Measurements from ENCODE around the gene PPM1A.

PPM1A gene

GRCh38 chr14:60227291-60227690 is 21.7 kb upstream of the PPM1A start:
- DNase-seq, result no peak

- no peak for DNase-seq
Measured at GRCh38 chr14:60229614-60230013, 19.4 kb upstream of the PPM1A start.

- DNase-seq, result no peak
Measured at GRCh38 chr14:60232185-60232584, 16.8 kb upstream of the PPM1A start.

DNA sequence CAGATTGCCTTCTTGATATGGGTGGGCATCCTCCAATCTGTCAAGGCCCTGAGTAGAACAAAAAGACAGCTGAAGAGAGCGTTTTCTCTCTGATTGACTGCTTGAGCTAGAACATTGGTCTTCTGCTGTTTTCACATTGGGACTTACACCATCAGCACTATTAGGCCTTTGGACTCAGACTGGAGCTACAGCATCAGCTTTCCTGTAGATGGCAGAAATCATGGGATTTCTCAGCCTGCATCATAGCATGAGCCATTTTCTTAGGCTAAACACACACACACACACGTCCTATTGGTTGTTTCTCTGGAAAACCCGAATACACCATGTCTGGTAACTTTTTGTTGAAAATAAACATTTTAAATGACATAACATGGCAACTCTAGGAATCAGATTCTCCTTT is 15.8 kb upstream of the PPM1A start:
- no peak for DNase-seq

GRCh38 chr14:60233891-60234290 is 15.1 kb upstream of the PPM1A start:
- DNase-seq, result no peak

DNA sequence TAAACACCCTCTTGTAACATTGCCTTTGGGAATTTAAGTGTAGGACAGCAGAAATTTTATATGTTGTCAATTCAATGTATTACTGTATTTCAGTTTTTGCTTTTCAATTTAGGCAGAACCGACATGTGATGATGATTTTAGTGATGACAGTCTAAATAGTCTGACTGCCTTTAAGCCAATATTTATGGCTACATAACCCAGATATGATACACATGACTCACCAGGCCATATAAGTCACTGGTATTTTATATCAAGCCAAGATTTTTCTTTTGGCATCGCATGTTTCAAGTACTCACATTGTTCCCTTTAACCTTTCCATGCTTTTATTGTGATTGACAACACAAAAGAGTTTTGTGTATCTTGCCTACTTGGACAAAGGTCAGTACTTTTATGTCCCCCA is 13.6 kb upstream of the PPM1A start:
- DNase-seq, result no peak

DNA sequence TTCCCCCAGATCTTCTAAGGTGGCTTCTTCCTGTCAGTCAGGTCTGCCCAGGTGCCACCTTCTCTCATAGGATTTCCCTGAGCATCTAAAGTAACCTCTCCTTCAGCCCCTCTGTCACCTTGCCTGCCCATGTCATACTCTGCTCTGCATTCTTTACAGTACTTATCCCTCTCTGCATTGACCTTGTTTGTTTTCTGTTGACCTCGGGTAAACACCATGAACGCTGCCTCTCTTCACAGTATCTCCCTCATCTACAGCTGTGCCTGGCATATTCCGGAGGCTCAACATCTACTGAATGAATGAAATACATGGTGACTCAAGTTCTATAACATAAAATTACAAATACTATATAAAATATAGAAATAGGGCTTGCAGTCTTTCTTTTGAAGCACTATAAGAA is 10.1 kb upstream of the PPM1A start:
- no peak for DNase-seq

DNA sequence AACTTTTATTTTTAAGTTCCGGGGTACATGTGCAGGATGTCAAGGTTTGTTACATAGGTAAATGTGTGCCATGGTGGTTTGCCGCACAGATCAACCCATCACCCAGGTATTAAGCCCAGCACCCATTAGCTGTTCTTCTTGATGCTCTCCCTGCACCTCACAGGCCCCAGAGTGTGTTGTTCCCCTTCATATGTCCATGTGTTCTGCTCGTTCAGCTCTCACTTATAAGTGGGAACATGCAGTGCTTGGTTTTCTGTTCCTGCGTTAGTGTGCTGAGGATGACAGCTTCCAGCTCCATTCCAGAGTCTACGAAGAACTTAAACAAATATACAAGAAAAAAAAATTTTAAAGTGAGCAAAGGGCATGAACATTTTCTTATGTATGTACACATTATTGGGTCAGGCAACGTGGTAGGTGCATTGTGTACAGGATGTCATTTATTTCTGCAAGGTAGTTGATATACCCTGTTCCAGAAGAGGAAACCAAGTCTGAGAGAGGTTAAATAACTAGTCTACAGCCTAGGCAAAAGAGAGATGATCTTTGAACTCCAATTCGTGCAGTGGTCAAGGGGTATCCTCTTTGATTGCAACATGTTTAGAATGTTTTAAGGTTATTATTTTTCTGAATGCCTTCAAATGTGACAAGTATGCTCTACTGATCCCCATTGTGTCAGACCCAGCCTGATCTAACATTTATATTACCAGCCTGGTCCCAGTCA is 8.7 kb upstream of the PPM1A start:
- DNase-seq, result no peak

DNA sequence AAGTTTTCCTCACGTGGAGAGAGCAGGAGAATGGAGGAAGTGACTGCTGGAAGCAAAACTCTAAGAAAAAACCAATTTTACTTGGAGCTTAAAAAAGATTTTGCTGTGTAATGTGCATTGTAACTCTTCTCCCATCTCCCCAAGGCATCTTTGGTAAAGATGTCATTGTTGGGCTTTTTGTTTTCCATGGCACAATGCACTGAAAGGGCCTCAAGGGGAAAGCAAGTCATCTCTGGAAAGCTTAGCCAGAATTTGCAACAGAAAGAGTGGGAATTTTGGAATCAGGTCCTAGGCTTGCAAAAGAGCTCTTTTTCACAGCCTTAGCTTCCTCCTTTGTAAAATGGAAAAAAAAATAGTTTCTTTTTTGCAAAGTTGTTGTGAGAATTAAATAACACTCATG is 7.9 kb upstream of the PPM1A start:
- DNase-seq, result no peak

- DNase-seq, result no peak
Measured at GRCh38 chr14:60242429-60242828, 6.6 kb upstream of the PPM1A start.

GRCh38 chr14:60245380-60246177 is 3.4 kb upstream of the PPM1A start:
- DNase-seq, result no peak

GRCh38 chr14:60247994-60248696 is 876 bp upstream of the PPM1A start:
- peak; percentile 72 for DNase-seq

DNA sequence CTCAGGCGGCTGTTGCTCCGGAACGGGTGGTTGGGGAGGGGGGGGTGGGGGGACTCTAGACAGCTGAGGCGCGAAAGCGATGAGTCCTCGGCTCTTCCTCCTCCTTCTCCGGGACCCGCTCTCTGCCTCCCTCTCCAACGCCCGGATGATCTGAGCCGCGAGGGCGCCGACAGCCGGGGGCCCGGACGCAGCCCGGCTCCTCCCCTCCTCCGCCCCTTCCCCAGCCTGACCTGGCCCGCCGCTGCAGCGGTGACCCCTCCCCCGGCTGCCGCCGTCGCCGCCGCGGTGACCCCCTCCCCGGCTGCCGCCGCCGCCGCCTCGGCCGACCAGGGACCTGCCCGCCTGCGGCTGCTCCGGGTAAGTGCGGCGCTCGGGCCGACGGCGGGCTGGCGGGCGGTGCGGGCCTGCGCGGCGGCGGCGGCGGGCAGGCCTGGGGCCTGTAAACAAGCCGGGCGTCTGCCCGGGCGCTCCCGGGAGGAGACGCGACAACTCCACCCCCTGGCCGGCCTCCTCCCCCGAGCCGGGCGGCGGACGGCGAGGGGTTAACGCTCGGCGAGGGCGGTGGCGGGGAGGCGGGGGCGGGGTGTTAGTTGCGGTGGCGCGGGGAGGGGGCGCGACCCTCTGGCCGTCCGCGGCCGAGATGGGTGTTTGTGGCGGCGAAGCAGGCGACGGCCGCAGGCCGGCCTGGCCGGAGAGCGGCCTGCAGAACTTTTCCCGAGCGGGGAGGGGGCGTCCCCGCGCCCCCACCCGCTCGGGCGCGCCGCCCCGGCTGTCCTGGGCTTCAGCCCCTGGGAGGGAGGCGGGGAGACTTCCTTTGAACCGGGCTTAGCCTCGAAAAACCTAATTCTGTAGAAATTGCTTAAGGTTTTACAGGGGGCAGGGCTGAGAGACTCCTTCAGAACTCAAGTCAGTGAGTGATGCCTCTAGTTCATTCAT is 568 bp downstream of the PPM1A start:
- DNase-seq, result peak; percentile 78

DNA sequence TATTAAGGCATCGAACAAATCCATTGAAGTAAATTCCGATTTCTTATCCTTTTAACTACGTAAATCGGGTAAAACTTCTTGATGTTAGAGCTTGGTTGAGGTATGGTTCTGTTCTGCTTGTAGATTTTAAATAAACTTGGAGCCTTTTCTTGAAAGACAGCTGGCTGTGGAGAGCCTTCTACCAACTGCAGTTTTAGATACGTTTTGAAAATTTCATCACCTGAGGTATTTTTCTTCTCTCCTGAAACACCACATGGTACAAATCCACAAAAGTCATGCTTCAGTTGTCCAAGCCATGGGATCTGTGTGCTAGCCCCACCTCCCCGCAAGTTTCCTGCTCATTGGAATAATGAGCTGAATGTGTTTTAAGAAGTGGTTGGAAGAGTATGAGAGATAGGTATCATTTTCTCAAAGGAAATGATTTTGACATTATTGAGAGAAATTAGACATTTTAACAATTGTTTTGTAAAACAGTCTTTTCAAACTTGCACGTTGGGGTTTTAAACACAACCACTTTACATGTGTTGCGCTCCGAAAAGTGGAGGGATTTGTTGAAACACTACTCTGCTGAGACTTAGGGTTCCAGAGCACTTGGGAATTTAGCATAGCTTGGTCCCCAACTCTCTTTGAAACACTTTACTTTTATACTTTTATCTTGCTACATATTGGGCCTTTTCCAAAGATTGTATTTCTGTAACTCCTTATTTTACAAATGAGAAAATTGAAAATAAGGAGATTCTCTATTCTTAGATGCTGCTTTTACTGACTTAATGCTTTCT is 1.4 kb downstream of the PPM1A start:
- DNase-seq, result no peak

- no peak for DNase-seq
Measured at GRCh38 chr14:60251877-60252276, 2.9 kb downstream of the PPM1A start.

GRCh38 chr14:60252630-60253029 is 3.6 kb downstream of the PPM1A start:
- no peak for DNase-seq

GRCh38 chr14:60253649-60254048 is 4.6 kb downstream of the PPM1A start:
- DNase-seq, result no peak

DNA sequence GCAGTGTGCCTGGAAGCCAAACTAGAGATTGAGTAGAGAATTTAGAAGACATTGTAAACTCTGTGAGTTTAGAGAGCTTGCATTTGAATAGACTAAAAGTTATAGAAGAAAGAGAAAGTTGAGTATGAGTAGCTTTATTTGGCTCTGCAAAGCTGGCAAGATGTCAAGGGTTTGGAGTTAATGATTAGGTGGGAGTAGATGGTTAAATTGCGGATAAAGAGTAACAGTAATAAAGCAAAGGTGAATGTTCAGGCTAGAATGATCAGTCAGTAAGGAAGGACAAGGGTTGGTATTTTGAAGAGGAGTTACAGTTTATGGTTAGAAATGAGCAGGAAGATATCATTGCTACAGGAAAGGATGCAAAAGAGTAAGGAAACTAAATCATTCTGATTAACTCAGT is 5.2 kb downstream of the PPM1A start:
- DNase-seq, result no peak

- DNase-seq, result no peak
Measured at GRCh38 chr14:60257865-60258264, 8.8 kb downstream of the PPM1A start.

GRCh38 chr14:60265163-60265562 is 16.1 kb downstream of the PPM1A start:
- no peak for DNase-seq

- peak; percentile 23 for DNase-seq
Measured at GRCh38 chr14:60266021-60266937, 17.3 kb downstream of the PPM1A start.
